Measurements from ENCODE around the gene ANXA5. TPM values are rescaled to one million over a fixed set of nuclear protein-coding genes. Genes with fewer than 3 reads are reported as not detected.

The ANXA5 gene
- total and polyA plus RNA-seq, 9 of the 15 experiments (the other 6 are each of a cell fraction or from before 2014, with no cell fraction given), result 49.9 to 131 (median 84.5) TPM

DNA sequence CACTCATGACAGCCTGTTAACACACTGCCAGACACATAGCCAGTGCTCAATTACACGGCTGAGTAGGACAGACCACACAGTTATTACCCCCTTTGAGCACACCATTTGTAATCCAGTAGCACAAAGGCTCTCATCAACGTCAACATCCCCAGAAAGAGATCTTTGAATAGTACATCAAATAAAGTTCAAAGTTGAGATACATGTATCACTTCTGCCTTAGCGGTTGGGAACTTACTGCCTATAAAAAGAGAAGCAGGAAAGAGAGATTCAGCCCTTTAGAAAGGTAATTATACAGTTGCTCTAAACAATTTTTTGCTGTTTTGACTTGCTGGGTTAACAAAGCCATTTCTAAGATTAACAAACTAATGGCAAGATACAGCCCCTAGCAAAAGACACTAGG is 16.2 kb downstream of the ANXA5 start:
- 57% methylated on average over 3 of the region's 3 CpGs for WGBS (ENCODE audit: insufficient coverage, low coverage, missing lambda C conversion rate)
- CTCF ChIA-PET (ENCODE audit: low intra/inter-chr PET ratio), result no interaction called here
- Histone ChIP-seq H3K9me1 (ENCODE audit: control insufficient read depth, insufficient read depth, low read length) (no peaks in the 10 kb centered on the region), H3K9ac (ENCODE audit: insufficient read depth in 1 of 2, low read depth in 2 of 2, low read length in 2 of 2) (no peak overlapping the region), H3K27ac (ENCODE audit: extremely low read depth, low read depth, low read length) (no peak overlapping the region), H3K4me3 (no peak overlapping the region), H3K27me3 (ENCODE audit: control insufficient read depth in 2 of 2, insufficient read depth in 2 of 2, low read length in 2 of 2) (no peaks in the 10 kb centered on the region), H4K20me1 (replicated peaks; ENCODE audit: control insufficient read depth, insufficient read depth, low read length) (no peaks in the 10 kb centered on the region), H3K79me2 (ENCODE audit: control insufficient read depth, insufficient read depth, low read length) (no peaks in the 10 kb centered on the region), H3K36me3 (ENCODE audit: control insufficient read depth, insufficient read depth, low read length) (peaks cover 51% of the 10 kb centered on the region; the same call in 2 of the 3 replicates), H2AFZ (ENCODE audit: low read depth, low read length) (no peak overlapping the region), H3K4me2 (ENCODE audit: insufficient read depth, low read length) (no peak overlapping the region), H3K9me3 (replicated peaks; ENCODE audit: control insufficient read depth, insufficient read depth, low read depth, low read length) (no peaks in the 10 kb centered on the region), H3K4me1 (replicated peaks in 1 of 2; ENCODE audit: control insufficient read depth in 2 of 2, insufficient read depth in 2 of 2, low read length in 2 of 2) (no peaks in the 10 kb centered on the region)
- POLR2A ChIA-PET, result interaction anchor here (0.7 kb wide), 1 partner anchor 16 kb away, joined by 3 read pairs; no protein-coding TSS in a partner anchor
- TF ChIP-seq GATAD2A (IDR thresholded peaks at IDR 0.05) (no peak), NR2C1 (IDR thresholded peaks at IDR 0.05) (no peak), NR2C1 (tag; IDR thresholded peaks at IDR 0.05) (no peak)
- intact Hi-C loops (cut with micrococcal nuclease), result no loop called here
- no TSS peak for BruUV-seq (replicated peaks)
- DNase-seq (ENCODE audit: extremely low read depth in 1 of 4, low spot score in 3 of 4), result no peak
- in situ Hi-C loops (cut with MboI), result no loop called here
- FAIRE-seq, result no peak
- ATAC-seq, result no peak

DNA sequence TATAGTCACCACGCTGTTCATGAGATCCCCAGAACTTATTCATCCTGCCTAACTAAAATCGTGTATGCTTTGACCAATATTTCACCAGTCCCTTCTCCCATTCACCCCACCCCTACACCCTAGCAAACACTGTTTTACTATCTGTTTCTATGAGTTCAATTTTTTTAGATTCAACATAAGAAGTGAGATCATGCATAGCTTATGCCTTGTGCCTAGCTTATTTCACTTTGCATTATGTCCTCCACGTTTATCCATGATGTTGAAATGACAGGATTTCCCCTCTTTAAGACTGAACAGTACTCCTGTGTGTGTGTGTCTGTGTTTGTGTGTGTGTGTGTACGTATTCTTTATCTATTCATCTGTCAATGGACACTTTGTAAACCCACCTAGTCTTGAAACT is 16.8 kb downstream of the ANXA5 start:
- 47% methylated on average over 4 of the region's 4 CpGs for WGBS (ENCODE audit: insufficient coverage, low coverage, missing lambda C conversion rate)
- no peak overlapping the region for H3K9ac ChIP-seq (ENCODE audit: insufficient read depth in 1 of 2, low read depth in 2 of 2, low read length in 2 of 2)
- H3K9me3 ChIP-seq (replicated peaks; ENCODE audit: control insufficient read depth, insufficient read depth, low read depth, low read length), result no peaks in the 10 kb centered on the region
- no peak overlapping the region for H3K27ac ChIP-seq (ENCODE audit: extremely low read depth, low read depth, low read length)
- H2AFZ ChIP-seq (ENCODE audit: low read depth, low read length), result no peak overlapping the region
- in situ Hi-C loops (cut with MboI) (no loop called here), intact Hi-C loops (cut with micrococcal nuclease) (no loop called here)
- H3K4me1 ChIP-seq (replicated peaks in 1 of 2; ENCODE audit: control insufficient read depth in 2 of 2, insufficient read depth in 2 of 2, low read length in 2 of 2), result no peaks in the 10 kb centered on the region
- no peaks in the 10 kb centered on the region for H3K79me2 ChIP-seq (ENCODE audit: control insufficient read depth, insufficient read depth, low read length)
- ChIA-PET POLR2A (no interaction called here), CTCF (ENCODE audit: low intra/inter-chr PET ratio) (no interaction called here)
- DNase-seq (ENCODE audit: extremely low read depth in 1 of 4, low spot score in 3 of 4), result no peak
- H3K4me3 ChIP-seq, result no peak overlapping the region
- BruUV-seq (replicated peaks), result no TSS peak
- H3K36me3 ChIP-seq (ENCODE audit: control insufficient read depth, insufficient read depth, low read length), result peaks cover 51% of the 10 kb centered on the region; the same call in 2 of the 3 replicates
- H3K4me2 ChIP-seq (ENCODE audit: insufficient read depth, low read length), result no peak overlapping the region
- H3K9me1 ChIP-seq (ENCODE audit: control insufficient read depth, insufficient read depth, low read length), result no peaks in the 10 kb centered on the region
- ATAC-seq, result no peak
- no peak for FAIRE-seq
- H4K20me1 ChIP-seq (replicated peaks; ENCODE audit: control insufficient read depth, insufficient read depth, low read length), result no peaks in the 10 kb centered on the region
- no peaks in the 10 kb centered on the region for H3K27me3 ChIP-seq (ENCODE audit: control insufficient read depth in 2 of 2, insufficient read depth in 2 of 2, low read length in 2 of 2)
- TF ChIP-seq, protein P1, sequence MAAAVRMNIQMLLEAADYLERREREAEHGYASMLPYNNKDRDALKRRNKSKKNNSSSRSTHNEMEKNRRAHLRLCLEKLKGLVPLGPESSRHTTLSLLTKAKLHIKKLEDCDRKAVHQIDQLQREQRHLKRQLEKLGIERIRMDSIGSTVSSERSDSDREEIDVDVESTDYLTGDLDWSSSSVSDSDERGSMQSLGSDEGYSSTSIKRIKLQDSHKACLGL (CRISPR knock-in tag; IDR thresholded peaks at IDR 0.05; ENCODE audit: borderline replicate concordance, poor library complexity, severe bottlenecking), result no peak
- no peak for TF ChIP-seq ZBTB1 (CRISPR knock-in tag; IDR thresholded peaks at IDR 0.05; ENCODE audit: borderline replicate concordance, low read depth)
- no peak for TF ChIP-seq NRF1 (conservative IDR thresholded peaks at IDR 0.05 in 1 of 2, IDR thresholded peaks at IDR 0.05 in 1 of 2)
- TF ChIP-seq, protein P2, sequence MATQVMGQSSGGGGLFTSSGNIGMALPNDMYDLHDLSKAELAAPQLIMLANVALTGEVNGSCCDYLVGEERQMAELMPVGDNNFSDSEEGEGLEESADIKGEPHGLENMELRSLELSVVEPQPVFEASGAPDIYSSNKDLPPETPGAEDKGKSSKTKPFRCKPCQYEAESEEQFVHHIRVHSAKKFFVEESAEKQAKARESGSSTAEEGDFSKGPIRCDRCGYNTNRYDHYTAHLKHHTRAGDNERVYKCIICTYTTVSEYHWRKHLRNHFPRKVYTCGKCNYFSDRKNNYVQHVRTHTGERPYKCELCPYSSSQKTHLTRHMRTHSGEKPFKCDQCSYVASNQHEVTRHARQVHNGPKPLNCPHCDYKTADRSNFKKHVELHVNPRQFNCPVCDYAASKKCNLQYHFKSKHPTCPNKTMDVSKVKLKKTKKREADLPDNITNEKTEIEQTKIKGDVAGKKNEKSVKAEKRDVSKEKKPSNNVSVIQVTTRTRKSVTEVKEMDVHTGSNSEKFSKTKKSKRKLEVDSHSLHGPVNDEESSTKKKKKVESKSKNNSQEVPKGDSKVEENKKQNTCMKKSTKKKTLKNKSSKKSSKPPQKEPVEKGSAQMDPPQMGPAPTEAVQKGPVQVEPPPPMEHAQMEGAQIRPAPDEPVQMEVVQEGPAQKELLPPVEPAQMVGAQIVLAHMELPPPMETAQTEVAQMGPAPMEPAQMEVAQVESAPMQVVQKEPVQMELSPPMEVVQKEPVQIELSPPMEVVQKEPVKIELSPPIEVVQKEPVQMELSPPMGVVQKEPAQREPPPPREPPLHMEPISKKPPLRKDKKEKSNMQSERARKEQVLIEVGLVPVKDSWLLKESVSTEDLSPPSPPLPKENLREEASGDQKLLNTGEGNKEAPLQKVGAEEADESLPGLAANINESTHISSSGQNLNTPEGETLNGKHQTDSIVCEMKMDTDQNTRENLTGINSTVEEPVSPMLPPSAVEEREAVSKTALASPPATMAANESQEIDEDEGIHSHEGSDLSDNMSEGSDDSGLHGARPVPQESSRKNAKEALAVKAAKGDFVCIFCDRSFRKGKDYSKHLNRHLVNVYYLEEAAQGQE (IDR thresholded peaks at IDR 0.05; ENCODE audit: borderline replicate concordance), result no peak
- TF ChIP-seq, protein P2 (CRISPR knock-in tag; IDR thresholded peaks at IDR 0.05; ENCODE audit: low read depth), result no peak
- no peak for TF ChIP-seq ZNF431 (CRISPR knock-in tag; IDR thresholded peaks at IDR 0.05)
